GM21619 (cell line): Measurements from ENCODE around the gene TSHZ2.

Source experiments
- ATAC-seq: cut with Tn5 transposase; IDR thresholded peaks from one replicate; pipeline ENCODE4 v1.9.1; 2021; ENCODE audit not compliant: unreplicated experiment

The TSHZ2 gene

DNA sequence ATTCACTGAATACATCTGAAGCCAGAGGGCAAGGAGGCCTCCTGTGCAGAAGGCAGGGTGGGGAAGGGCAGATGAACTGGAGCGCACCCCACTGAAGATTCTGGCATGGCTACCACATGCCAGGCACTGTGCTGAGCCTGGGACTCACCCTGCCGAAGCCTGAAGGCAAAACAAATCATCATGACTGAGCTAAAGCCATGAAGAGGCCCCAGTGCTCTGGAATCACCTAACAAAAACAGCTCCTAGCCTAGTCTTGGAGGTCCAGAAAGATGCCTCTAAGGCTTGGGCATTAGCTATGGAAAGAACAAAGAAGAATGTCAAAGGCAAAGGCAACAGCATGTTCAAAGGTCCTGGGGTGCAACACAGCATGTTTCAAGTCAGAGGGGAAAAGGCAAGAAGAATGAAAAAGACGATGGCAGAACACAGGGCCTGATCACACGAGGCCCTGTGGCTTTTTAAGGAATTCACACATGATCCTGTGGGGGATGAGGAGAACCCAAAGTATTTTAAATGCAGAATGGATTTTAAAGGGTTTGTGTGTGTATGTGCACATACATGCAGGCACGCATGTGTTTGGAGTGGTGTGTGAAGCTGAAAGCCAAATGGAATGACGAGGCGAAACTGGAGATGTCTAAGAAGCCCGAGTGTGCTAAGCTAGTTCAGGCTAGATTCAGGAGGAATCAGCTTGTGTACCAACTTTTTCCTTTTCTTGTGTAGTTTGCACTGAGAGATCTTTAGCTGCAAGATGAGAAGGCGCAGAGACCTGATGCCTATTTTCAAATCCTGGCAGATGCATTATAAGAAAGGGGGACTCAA is 360.1 kb downstream of the TSHZ2 start:
- ATAC-seq: no peak

DNA sequence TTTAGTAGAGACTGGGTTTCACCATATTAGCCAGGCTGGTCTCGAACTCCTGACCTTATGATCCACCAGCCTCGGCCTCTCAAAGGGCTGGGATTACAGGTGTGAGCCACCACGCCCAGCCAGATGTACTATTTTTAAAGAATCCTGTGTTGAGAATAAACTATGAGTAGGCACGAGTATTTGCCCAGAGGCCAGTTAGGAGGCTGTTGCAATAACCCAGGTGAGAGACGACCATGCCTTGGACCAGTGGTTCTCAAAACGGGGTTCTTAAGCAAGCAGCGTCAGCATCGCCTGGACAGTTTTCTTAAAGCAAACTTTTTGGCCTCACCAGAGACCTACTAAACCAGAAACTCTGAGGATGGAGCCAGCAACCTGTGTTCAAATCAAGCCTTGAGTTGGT is 362.7 kb downstream of the TSHZ2 start:
- ATAC-seq: no peak

DNA sequence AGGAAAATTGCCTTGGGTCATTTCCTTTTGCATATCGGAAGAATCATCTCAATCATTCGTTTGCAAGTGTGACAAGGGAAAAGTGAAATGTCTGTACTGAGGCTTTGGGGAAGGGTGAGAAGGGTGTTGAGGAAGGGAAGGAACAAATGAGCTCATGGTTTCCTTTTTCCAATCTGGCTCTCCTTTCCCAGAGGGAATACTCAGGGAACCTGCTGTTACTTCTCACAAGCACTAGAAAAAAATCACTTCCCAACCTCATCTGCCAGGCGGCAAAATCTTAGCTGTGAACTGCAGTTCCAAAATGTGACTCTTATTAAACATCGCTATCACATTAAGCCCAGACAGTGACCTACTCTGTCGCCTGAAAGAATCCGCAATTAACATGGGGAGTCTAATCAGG is 363.4 kb downstream of the TSHZ2 start:
- ATAC-seq: no peak

DNA sequence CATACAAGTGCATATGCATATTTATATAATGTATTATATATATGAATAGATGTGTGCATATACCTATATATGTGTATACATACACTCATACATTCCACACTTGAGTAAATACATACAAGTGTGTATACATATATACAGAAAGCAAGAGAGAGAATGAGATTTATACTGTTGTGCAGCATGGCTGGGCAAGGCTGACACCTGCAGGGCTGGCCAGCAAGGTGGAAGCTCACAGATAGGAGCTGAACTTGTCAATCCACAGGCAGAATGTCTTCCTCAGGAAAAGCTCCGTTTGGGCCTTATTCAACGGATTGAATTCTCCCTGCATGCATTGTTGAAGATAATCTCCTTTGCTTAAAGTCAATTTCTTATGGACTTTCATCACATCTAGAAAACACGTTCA is 364.7 kb downstream of the TSHZ2 start:
- no peak for ATAC-seq

DNA sequence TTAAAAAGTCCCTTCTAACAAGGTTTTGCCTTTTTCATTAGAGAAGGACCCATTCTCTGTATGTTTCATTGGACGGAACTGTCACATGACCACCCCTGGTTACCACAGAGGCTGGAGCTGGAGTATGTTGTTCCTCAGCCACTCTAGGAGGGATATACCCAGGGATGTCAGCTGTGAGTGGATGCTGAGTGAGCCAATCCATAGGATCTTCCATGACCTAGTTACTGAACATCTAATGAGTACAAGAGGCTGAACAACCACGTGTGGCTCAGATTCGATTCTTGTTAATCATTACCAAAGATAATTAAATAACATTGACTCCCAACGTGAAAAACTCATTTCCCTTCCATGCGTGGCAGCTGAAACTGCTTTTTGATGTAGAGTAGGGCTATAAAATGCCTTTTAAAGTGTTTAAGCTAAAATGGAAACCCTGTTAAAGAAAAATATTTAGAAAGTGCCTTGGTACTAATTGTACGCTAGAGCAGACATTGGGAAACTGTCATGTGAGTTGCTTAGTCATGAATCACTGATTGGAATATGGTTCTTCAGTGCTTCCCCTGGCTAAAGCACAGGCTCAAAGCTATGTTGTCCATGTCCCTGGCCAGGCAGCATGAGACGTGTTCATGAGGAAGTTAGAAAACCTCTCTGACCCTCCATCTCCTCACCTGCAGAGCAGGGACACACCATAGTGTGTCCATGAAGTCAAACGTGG is 365.4 kb downstream of the TSHZ2 start:
- no peak for ATAC-seq

DNA sequence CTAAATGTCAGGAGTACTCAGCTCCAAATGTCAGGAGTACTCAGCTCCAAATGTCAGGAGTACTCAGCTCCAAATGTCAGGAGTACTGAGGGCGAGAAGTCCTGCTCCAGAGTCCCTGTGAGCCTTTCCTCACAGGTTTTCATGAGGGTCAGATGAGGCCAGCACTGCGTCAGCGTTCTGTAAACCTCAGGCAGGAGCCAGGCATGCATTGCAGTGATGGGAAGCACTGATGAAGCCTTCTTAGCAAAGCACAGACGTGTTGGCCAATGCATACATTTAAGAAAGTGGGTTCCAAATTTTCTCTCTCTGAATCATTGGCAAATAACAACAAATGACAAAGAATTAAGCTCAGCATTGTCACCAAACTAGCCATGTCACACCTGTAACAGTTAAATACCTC is 366.6 kb downstream of the TSHZ2 start:
- no peak for ATAC-seq

DNA sequence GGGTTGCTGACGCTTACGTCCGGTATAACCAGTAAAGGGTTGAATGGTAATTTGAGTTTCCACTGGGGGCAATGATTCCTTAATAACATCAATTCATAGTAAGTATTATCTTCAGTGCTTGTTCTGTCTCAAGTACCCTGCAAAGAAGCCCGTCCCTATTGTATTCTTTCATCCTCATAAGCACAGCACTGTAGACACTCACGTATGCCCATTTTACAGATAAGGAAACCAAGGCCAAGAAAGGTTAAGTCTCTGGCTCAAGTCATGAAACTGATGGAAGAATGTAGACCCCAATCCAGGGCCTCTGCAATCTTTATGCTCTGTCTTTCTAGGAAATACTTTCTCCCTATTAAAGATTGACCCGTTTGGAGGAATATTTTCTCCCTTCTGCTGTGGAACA is 370.3 kb downstream of the TSHZ2 start:
- no peak for ATAC-seq

DNA sequence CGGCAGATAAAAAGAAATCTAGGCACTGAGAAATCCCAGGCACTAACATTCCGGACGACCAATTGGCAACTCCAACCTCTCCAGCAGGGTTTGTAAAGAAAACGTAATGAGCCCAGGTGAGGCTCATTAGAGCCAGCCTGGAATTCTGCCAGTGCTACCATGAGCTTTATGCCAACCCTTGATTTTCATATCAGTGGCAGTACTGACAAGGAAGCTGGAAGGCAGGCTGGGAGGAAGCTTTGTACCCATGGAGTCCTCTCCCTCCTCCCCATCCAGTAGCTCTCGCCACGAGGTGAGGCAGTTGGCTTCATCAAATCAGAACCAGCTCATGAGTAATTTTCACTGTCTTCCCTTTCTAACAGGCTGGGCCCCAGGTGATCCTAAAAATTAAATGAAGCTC is 371.3 kb downstream of the TSHZ2 start:
- ATAC-seq: no peak

DNA sequence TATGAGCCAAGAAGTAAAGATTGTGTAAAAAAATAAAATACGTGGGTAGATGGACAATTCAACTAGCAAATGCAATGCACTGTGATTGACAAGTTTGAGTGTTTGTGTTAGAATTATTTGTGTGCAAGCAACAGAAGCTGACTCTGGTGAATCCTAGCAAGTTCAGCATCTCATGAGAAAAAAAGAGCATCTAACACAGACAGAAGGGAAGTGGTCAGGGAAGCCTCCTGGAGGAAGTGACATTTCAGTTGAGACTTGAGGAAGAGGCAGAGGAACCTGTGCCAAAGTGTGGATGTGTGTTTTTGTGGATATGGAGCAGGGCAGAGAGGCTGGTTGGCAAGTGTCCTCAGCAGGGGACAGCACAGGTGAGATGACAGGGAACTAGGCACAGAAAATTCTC is 372.7 kb downstream of the TSHZ2 start:
- no peak for ATAC-seq

DNA sequence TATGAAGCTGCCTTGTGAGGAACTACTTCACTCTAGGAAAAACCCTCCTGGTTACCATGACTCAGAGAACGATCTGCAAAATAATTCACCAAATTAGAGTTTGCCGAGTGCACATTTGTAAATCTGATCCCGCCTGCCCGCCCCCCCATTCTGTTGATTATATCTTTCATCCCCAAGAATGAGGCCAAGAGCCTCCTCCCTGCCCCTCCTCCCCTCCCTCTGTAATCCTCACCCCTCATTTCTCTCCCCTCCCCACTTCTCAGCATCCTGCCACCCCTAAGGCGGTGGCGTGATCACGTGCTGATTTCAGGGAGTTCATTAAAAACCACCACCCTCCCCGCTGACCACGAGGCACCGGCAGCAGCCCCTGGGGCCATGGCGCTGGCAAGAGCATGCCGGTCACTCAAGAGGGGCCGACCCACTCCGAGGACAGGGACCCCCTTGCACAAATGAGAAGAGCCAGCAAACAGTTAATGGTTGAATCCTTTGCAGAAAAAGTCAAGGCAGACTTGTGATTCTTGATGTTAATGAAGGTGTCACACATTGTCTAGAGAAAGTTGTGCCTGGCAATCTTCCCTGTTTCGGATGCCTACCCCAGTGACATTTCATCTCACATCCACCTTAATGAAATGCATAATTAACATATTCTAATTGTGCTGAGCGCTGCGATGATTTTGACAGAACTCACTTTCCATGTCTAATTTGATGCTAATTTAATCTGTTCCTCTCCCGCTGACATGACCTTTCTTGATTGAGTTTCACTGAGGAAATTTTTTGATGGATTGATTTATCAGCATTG is 373.6 kb downstream of the TSHZ2 start:
- ATAC-seq: no peak

DNA sequence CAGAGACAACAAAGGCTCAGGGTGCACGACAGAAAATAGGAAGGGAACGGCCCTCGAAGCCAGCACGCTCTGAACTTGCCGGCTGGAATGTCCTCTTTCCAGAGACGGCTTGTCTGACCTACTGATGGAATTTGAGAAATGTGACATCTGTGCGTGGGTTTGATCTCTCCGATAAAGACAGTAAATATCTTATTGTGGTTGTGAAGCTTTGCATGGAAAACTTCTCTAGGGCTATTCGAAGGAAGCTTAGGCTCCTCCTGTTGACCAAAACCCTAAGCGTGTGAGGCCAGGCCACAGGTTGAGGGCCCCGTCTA is 374.1 kb downstream of the TSHZ2 start:
- ATAC-seq: no peak

DNA sequence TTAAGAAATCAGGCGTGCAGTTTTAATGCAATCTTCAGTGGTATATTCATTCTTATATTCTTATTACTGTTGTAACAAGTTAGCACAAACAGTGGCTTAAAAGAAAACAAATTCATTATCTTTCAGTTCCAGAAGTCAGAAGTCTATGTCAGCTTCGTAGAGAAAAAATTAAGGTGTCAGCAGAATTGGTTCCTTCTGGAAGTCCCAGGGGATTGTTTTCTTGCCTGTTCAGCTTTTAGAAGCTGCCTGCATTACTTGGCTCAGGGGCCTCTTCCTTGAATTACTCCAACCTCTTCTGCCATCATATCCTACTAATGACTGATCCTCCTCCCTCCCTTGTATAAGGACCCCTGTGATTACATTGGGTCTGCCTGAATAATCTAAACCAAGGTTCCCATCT is 377.6 kb downstream of the TSHZ2 start:
- ATAC-seq: no peak

DNA sequence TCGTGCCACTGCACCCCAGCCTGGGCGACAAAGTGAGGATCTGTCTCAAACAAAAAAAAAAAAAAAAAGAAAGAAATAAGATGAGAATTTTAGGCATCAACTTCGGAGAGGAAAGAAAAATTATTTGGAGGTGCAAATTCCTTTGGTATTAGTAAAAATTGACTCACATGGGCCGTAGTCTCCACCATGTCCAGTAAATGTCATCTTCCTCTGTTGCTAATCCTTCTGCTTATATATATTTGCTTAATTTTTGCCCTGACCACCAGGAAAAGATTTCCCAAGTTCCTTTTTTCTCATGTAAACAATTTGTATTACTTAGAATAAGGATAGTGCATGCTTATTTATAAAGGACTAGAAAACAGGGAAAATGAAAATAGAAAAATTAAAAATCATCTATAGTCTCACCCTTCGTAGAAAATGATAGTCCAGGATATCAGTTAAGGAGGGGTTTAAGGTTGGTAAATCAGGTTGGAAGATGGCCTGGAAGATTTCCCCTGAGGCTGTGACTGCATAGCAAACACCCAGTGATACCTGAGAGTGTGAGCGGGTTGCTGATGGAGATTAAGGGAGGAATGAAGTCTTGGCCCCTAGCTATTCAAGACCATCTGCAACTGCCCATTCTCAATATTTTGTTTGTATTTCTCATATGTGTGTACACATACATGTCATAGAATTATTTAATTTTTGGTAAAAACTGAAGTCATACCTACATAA is 380.7 kb downstream of the TSHZ2 start:
- ATAC-seq: no peak

DNA sequence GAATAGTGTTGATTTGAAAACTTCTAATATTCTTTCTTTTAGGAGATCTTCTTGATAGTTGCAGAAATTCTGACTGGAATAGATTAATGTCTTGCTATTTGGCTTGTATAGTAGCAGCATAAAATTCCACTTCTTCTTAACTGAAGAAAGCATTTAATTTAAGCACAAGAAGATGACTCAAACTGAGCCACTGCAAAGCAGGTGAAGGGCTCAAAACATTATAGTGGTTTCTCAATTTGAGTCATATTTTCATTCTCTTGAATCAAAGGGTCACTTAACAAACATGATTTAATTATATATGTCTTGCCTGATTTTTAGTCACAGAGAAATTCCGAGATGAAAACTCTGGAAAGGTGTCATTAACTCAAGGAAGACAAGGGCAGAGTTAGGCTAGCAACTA is 382.2 kb downstream of the TSHZ2 start:
- no peak for ATAC-seq

DNA sequence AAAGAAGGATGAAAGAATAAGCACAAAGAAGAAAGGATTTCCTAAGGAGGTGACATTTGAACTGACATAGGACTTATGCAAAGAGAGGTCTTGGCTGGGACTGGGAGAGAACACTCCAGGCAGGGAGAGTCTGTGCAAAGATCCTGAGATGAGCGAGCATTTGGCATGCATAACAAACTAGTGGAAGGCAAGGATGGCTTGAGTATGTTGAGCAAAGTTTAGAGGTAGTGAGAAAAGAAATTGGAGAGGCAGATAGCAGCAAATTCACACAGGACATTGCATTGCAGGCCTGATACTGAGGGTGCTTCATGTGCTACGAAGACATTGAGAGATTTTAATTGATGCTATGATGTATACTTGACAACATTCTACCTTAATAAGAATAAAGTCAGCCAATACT is 383.6 kb downstream of the TSHZ2 start:
- ATAC-seq: no peak

DNA sequence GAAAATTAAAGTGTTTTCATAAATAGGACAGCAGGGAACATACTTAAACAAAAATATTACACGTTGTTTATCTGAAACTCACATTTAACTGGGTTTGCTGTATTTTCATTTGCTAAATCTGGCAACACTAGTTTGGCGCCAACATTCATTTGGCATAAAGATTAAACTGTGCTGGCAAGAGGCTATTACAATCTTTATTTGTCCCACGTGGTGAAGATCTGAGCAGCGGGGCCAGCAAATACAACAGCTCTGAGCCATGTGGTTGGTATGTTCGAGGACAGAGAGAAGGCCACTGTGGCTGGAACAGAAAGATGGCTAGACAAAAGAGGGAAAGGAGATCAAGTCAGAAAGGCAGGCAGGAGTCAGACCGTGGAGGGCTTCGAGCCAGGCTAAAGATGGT is 387.3 kb downstream of the TSHZ2 start:
- ATAC-seq: no peak

DNA sequence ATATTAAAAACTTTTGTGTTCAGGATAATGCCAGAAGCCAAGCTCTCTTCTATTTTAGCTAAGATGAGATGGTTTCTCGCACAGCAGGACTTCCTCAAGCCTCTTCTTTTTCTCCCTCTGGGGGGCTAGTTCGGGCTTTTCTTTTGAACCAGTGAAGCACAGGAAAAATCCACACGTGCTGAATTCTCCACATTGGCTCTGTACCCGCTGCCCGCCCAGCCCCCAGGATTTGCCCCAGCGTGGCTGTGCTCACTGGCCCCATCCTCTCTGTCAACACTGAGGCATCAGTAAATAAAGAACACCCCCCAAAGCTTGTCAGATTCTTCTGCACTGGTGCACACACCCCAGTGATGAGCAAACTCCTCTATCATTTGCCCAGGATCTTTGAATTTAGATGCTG is 388.7 kb downstream of the TSHZ2 start:
- no peak for ATAC-seq

DNA sequence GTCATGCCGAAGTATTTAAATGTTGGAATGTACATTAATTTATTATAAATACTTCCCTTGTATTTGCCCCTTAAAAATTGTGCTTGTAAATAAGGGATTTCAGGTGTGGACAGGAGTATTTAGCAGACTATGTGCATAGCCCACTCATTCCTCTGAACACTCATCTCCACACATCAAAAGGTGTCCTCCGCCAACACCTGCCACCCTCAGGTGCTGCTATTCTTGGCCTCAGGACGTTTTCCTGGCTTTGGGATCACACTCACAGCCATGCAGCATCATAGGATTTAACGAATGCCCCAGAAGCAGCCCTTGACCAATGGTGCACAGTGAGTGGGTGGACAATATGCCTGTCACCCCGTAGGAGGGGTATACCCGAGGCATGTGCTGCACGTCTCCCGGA is 390.6 kb downstream of the TSHZ2 start:
- ATAC-seq: no peak

DNA sequence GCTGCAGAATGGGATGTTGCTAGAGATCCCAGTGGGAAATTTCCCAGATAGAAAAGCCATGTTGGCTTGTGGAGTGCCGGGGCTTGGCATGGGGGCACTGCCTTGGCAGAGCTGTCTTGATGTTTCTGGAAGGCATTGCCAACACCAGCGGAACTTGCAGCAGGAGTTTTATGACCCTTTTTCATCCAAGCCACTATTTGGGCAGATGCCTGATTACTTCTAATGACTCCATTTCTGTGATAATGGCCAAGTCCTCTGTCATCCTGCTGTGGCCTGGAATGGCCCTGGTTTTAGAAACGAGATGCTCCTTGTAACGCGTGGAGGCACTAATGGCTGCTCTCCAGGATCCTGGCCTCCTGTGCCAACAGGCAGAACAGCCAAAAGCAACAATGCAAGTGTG is 392.5 kb downstream of the TSHZ2 start:
- no peak for ATAC-seq

DNA sequence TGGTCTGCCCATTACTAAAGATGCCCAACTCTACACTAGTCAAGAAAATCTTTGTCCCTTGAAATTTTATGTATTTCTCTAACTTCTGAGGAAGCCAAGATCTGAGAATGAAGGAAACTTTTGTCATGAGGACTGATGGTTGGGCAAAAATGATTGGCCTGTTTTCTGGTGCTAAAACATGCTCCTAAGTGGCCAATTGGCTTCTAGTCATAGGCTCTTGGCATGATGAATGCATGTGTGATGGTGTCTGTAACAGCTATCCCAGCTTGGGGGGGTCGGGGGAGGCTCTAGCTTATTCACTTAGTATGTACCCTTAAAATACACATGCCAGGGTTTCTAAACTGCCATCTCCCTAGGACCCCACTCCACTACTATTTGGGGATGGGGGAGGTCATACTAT is 392.9 kb downstream of the TSHZ2 start:
- no peak for ATAC-seq

DNA sequence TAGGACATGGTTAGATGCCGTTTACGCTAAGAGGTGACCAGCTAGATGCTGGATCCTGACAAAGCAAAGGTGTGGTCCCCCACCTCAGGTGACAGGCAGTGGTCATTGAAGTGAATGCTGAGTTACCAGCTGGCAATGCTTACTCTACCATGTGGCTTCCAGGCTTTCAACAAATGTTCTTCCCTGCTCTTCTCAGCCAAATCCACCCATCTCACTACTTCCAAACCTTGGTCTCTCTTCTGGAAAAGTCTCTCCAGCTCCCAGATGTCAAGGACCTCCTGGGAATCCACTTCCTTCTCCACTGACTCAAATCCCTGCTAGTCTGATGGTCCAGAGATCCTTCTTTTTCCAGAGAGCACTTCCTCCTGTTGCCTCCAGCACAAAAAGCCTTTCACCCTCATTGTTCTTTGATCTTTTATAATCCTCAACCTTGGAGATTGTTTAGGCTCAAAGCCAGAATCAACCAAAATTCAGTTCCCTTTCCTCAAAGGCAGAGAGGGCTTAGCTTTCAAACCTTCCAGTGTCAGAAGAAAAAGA is 393.4 kb downstream of the TSHZ2 start:
- no peak for ATAC-seq
